ENCODE data around the gene MICU1. TPM values are rescaled to one million over a fixed set of nuclear protein-coding genes. Genes with fewer than 3 reads are reported as not detected.
"Not testable (repeated sequence)": the region's sequence is repeated elsewhere in the genome, so short reads cannot be mapped to it uniquely, and the experiment has no call there.

MICU1 gene
- total and polyA plus RNA-seq, 3 donors from 2014 or later: 34.7 to 42.7 (median 38.9) TPM

DNA sequence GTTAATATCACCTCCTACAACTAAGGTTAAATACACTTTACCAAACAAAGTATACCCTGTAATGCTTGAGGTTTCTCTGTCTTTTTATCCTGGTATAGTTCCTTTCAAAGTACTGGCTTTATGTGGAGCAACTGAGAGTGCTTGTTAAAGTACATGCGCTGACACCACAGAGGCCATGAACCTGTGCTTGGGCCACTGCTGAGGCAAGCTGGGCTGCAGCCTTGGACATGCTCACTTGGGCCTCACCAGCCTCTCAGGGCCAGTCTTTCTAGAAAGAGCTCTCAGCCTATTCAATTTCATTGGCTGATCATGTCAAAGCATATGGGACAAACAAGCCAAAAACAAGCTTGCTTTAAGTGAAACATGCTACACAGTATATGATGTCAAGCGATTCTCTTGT is 145.0 kb downstream of the MICU1 start:
- H3K4me3 ChIP-seq: no peak overlapping the region
- WGBS, 2 donors: 89 to 100% methylated on average over 2 of the region's 2 CpGs
- no peak for DNase-seq
- H3K27me3 ChIP-seq: no peaks in the 10 kb centered on the region
- H3K36me3 ChIP-seq (ENCODE audit: low read depth, missing control alignments): no peaks in the 10 kb centered on the region
- no peaks in the 10 kb centered on the region for H3K9me3 ChIP-seq
- H3K4me1 ChIP-seq: no peaks in the 10 kb centered on the region
- H3K27ac ChIP-seq: no peak overlapping the region
- intact Hi-C loops (cut with DNase I; ENCODE audit: low total_unique reads): no loop called here
- TF ChIP-seq CTCF (IDR thresholded peaks at IDR 0.05): no peak
- no peak for TF ChIP-seq POLR2A (IDR thresholded peaks at IDR 0.05)

- Histone ChIP-seq H3K9me3 (no peaks in the 10 kb centered on the region), H3K27me3 (no peaks in the 10 kb centered on the region), H3K27ac (no peak overlapping the region), H3K36me3 (ENCODE audit: low read depth, missing control alignments) (no peaks in the 10 kb centered on the region), H3K4me1 (no peaks in the 10 kb centered on the region), H3K4me3 (no peak overlapping the region)
- TF ChIP-seq POLR2A (IDR thresholded peaks at IDR 0.05) (no peak), CTCF (IDR thresholded peaks at IDR 0.05) (no peak)
- 87 to 89% methylated on average over 2 of the region's 2 CpGs for WGBS, 2 donors
- intact Hi-C loops (cut with DNase I; ENCODE audit: low total_unique reads): no loop called here
- DNase-seq: no peak
Observed at GRCh38 chr10:72477463-72477862, 148.4 kb downstream of the MICU1 start.

GRCh38 chr10:72472306-72472705 is 153.6 kb downstream of the MICU1 start:
- no peaks in the 10 kb centered on the region for H3K4me1 ChIP-seq
- 54 to 56% methylated on average over 1 of the region's 1 CpG for WGBS, 2 donors
- H3K9me3 ChIP-seq: no peaks in the 10 kb centered on the region
- TF ChIP-seq POLR2A (IDR thresholded peaks at IDR 0.05) (no peak), CTCF (IDR thresholded peaks at IDR 0.05) (no peak)
- H3K27ac ChIP-seq: no peak overlapping the region
- intact Hi-C loops (cut with DNase I; ENCODE audit: low total_unique reads): no loop called here
- no peak for DNase-seq
- no peaks in the 10 kb centered on the region for H3K27me3 ChIP-seq
- H3K36me3 ChIP-seq (ENCODE audit: low read depth, missing control alignments): no peaks in the 10 kb centered on the region
- no peak overlapping the region for H3K4me3 ChIP-seq

- DNase-seq: no peak
- Histone ChIP-seq H3K36me3 (ENCODE audit: low read depth, missing control alignments) (no peaks in the 10 kb centered on the region), H3K4me1 (no peaks in the 10 kb centered on the region), H3K9me3 (no peaks in the 10 kb centered on the region), H3K27ac (no peak overlapping the region), H3K27me3 (no peaks in the 10 kb centered on the region), H3K4me3 (no peak overlapping the region)
- 82 to 94% methylated on average over 1 of the region's 1 CpG for WGBS, 2 donors
- no peak for TF ChIP-seq POLR2A (IDR thresholded peaks at IDR 0.05)
- TF ChIP-seq CTCF (IDR thresholded peaks at IDR 0.05): no peak
- intact Hi-C loops (cut with DNase I; ENCODE audit: low total_unique reads): no loop called here
Observed at GRCh38 chr10:72470666-72471065, 155.2 kb downstream of the MICU1 start.

DNA sequence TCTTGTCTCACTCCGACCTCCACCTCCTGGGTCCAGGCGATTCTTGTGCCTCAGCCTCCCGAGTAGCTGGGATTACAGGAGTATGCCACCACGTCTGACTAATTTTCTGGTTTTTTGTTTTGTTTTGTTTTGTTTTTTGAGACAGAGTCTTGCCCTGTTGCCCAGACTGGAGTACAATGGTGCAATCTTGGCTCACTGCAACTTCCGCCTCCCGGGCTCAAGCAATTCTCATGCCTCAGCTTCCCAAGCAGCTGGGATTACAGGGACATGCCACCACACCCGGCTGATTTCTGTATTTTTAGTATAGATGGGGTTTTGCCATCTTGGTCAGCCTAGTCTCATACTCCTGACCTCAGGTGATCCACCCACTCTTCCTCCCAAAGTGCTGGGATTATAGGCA is 158.8 kb downstream of the MICU1 start:
- H3K4me3 ChIP-seq: not testable (repeated sequence)

More for the DNA sequence above, 158.8 kb downstream of the MICU1 start:
- DNase-seq; H3K4me1 ChIP-seq; H3K27ac ChIP-seq; intact Hi-C loops (cut with DNase I; ENCODE audit: low total_unique reads); H3K27me3 ChIP-seq; H3K9me3 ChIP-seq; H3K36me3 ChIP-seq (ENCODE audit: low read depth, missing control alignments): not testable (repeated sequence)
- 95 to 98% methylated on average over 7 of the region's 7 CpGs for WGBS, 2 donors
